Breast epithelium (tissue), 4 donors: ENCODE data around the gene TNS1. TPM values are rescaled to one million over a fixed set of nuclear protein-coding genes. Genes with fewer than 3 reads are reported as not detected.

Source experiments
- DNase-seq, 2 donors: peaks; one replicate each; pipeline ENCODE4 v3.0.0-alpha.2; 2019; ENCODE audit warnings: low spot score in 2 of 2
- H3K27ac ChIP-seq, 2 donors: fragments of 200-600 bp; sonication (generic) in 1 of 2; one replicate each; pipeline ENCODE4 v1.5.1; 2016 to 2019; ENCODE audit warnings: mild to moderate bottlenecking in 1 of 2
- H3K27me3 ChIP-seq, 2 donors: fragments of 200-600 bp; sonication (generic) in 1 of 2; one replicate each; pipeline versions ENCODE4 v1.5.1 to v1.6.0; 2017 to 2019; ENCODE audit warnings: control low read depth in 1 of 2, mild to moderate bottlenecking in 1 of 2
- H3K36me3 ChIP-seq: fragments of 200-600 bp; one replicate; pipeline ENCODE4 v1.5.1; 2019
- H3K4me1 ChIP-seq, 2 donors: fragments of 200-600 bp; sonication (generic); one replicate each; pipeline ENCODE4 v1.5.1; 2016 to 2019; ENCODE audit warnings: control low read depth in 1 of 2
- H3K4me3 ChIP-seq, 3 donors: fragments of 200-600 bp; sonication (generic); 1 replicate in 2 of 3; 2 replicates in 1 of 3; pipeline ENCODE4 v1.5.1; 2016 to 2019; ENCODE audit warnings: mild to moderate bottlenecking in 3 of 3, moderate library complexity in 2 of 3
- H3K9me3 ChIP-seq, 2 donors: fragments of 200-600 bp; sonication (generic) in 1 of 2; one replicate each; pipeline ENCODE4 v1.5.1; 2016 to 2019; ENCODE audit warnings: control low read depth in 1 of 2
- CTCF ChIP-seq, 3 donors: fragments of 450-650 bp; IDR thresholded peaks; one replicate each; pipeline ENCODE4 v1.5.1; 2016 to 2017; ENCODE audit warnings: antibody characterized with exemption in 3 of 3, mild to moderate bottlenecking in 3 of 3, moderate library complexity in 3 of 3
- POLR2A ChIP-seq: fragments of 450-650 bp; IDR thresholded peaks from one replicate; pipeline ENCODE4 v1.6.1; 2016; ENCODE audit warnings: antibody characterized with exemption, mild to moderate bottlenecking, moderate library complexity
- POLR2AphosphoS5 ChIP-seq, 3 donors: sonication (generic); formaldehyde crosslinking; IDR thresholded peaks; one replicate each; pipeline ENCODE4 v1.6.1; 2017; ENCODE audit warnings: antibody characterized with exemption in 3 of 3
- intact Hi-C: fragments of 100-400 bp; cut with DNase I; formaldehyde crosslinking; loops from one replicate; pipeline ENCODE4 v1.15.1; 2023; ENCODE audit warnings: low total_unique reads
- total RNA-seq, 3 donors: library from RNA; depleted of rRNA; stranded (reverse); fragments of >200 nt; gene quantifications; one replicate each; pipeline ENCODE4 v1.1.0, GENCODE V29; 2016

TNS1 gene
- total RNA-seq, 3 donors from 2014 or later = 141 to 577 (median 154) TPM

DNA sequence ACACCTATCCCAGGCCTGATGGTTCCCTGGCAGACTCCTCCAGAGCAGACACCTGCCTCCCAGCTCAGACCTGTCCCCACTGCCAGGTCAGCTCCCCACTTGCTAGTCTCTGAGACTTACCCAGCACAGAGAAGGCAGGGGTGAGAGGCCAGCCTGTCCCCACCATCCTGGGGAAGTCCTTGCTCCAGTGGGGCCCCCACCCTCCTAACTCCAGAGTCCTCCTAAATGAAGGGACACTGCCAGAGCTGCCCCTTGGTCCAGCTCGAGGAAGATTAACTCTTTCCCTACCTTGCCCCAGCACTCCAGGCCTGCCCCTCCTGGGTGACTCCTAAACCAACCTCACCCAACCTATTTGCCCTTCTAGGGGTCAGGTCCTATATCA is 30.4 kb upstream of the TNS1 start:
- no peak for DNase-seq
- no peaks in the 10 kb centered on the region for H3K9me3 ChIP-seq
- H3K27ac ChIP-seq = no peak overlapping the region
- no peaks in the 10 kb centered on the region for H3K36me3 ChIP-seq
- H3K4me1 ChIP-seq = peaks cover 0 to 34% of the 10 kb centered on the region in 2 donors
- H3K27me3 ChIP-seq = no peaks in the 10 kb centered on the region
- TF ChIP-seq POLR2A = no peak
- TF ChIP-seq CTCF (IDR thresholded peaks at IDR 0.05) = no peak
- TF ChIP-seq POLR2AphosphoS5 (IDR thresholded peaks at IDR 0.05) = no peak
- no peak overlapping the region for H3K4me3 ChIP-seq
- intact Hi-C loops = no loop called here

GRCh38 chr2:218032336-218033171 is 29.8 kb upstream of the TNS1 start:
- TF ChIP-seq POLR2A = no peak
- no peak for TF ChIP-seq CTCF (IDR thresholded peaks at IDR 0.05)
- TF ChIP-seq POLR2AphosphoS5 (IDR thresholded peaks at IDR 0.05) = no peak
- intact Hi-C loops = no loop called here
- no peaks in the 10 kb centered on the region for H3K27me3 ChIP-seq
- H3K27ac ChIP-seq = peak overlapping the region; percentile 19
- H3K9me3 ChIP-seq = no peaks in the 10 kb centered on the region
- H3K4me1 ChIP-seq = peaks cover 0 to 40% of the 10 kb centered on the region in 2 donors
- DNase-seq = no peak
- H3K36me3 ChIP-seq = no peaks in the 10 kb centered on the region
- no peak overlapping the region for H3K4me3 ChIP-seq

GRCh38 chr2:218031771-218032257 is 29.0 kb upstream of the TNS1 start:
- no peak for DNase-seq

DNA sequence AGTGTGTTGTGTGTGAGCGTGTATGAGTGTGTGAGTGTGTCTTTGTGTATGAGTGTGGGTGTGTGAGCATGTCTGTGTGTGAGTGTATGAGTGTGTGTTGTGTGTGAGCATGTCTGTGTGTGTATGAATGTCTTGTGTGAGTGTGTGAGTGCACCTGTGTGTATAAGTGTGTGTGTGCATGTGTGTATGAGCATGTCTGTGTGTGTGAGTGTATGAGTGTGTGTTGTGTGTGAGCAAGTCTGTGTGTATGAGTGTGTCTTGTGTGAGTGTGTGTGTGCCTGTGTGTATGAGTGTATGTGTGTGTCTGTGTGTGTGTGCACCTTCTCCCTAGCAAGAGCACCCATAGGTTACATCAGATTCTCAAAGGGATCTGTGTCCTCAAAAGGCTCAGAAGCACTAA is 28.5 kb upstream of the TNS1 start:
- peaks cover 0 to 47% of the 10 kb centered on the region in 2 donors for H3K4me1 ChIP-seq
- peak overlapping the region in 1 of 2 donors; percentile 19 for H3K27ac ChIP-seq
- intact Hi-C loops = loop anchor here (1.0 kb wide), 1 partner anchor 43 kb away; no protein-coding TSS in a partner anchor

More at GRCh38 chr2:218031771-218032257, 29.0 kb upstream of the TNS1 start:
- H3K36me3 ChIP-seq = no peaks in the 10 kb centered on the region
- H3K27me3 ChIP-seq = no peaks in the 10 kb centered on the region
- no peak for TF ChIP-seq CTCF (IDR thresholded peaks at IDR 0.05)
- no peak overlapping the region for H3K4me3 ChIP-seq
- intact Hi-C loops = loop anchor here (1.0 kb wide), 1 partner anchor 44 kb away; no protein-coding TSS in a partner anchor
- H3K9me3 ChIP-seq = no peaks in the 10 kb centered on the region
- H3K27ac ChIP-seq = peak overlapping the region; percentile 19
- H3K4me1 ChIP-seq = peaks cover 0 to 47% of the 10 kb centered on the region in 2 donors

More for the DNA sequence above, 28.5 kb upstream of the TNS1 start:
- Histone ChIP-seq H3K36me3 (no peaks in the 10 kb centered on the region), H3K9me3 (no peaks in the 10 kb centered on the region), H3K4me3 (no peak overlapping the region), H3K27me3 (no peaks in the 10 kb centered on the region)
- TF ChIP-seq CTCF (IDR thresholded peaks at IDR 0.05) (no peak), POLR2A (no peak), POLR2AphosphoS5 (IDR thresholded peaks at IDR 0.05) (no peak)
- DNase-seq = no peak
